Measurements from ENCODE around the gene ABCA4. TPM values are rescaled to one million over a fixed set of nuclear protein-coding genes. Genes with fewer than 3 reads are reported as not detected.

The ABCA4 gene
- total and polyA plus RNA-seq, 5 experiments from 2014 or later, result not detected

DNA sequence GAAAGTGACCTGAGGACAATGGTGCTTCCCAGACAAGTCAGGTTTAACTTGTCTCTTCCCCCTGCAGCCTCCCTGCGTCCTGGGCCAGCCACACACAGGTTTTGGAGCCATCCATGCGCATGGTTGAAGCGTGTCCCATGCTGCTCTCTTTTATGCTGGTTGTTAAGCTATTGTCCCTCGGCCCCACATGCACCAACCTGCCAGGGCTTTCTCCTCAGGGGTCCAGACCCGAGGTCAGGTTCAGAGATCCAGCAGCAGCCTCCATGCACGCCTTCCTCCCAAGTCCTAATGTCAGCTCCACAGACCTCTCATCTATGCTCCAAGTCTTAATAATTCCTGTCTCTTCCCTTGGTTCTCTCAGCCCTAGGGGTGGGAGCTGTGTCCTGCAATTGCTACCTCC lies 1.6 kb downstream of the ABCA4 start:
- Mint-ChIP-seq H3K27me3 (peaks cover 0 to 2% (median 0%) of the 10 kb centered on the region in 5 donors), H3K27ac (no peak overlapping the region), H3K4me1 (no peaks in the 10 kb centered on the region), H3K36me3 (no peaks in the 10 kb centered on the region), H3K9me3 (no peaks in the 10 kb centered on the region), H3K4me3 (no peak overlapping the region)
- POLR2A ChIA-PET, result no interaction called here
- ATAC-seq (no peak), DNase-seq (no peak)

DNA sequence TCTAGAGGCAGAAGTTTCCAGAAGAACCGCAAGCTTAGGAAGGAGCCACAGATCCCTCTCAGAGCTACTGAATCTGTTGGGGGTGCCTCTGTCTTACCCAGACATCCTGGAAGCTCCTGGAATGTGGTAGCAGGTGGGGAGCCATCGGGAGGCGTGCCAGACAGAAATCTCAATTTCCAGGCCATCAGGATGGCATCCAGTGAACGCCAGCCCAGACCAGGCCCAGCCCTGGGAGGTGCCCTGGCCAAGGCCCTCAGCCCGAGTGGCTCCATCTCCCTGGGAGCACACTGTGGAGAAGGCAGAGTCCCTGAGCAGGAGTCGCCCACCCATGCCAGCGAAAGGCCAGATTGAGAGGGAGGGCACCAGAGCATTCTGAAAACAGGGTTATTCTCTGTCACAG lies 2.5 kb downstream of the ABCA4 start:
- DNase-seq (no peak), ATAC-seq (no peak)
- Mint-ChIP-seq H3K4me3 (no peak overlapping the region), H3K36me3 (no peaks in the 10 kb centered on the region), H3K9me3 (no peaks in the 10 kb centered on the region), H3K27me3 (peaks cover 0 to 2% (median 0%) of the 10 kb centered on the region in 5 donors), H3K27ac (no peak overlapping the region), H3K4me1 (no peaks in the 10 kb centered on the region)
- POLR2A ChIA-PET, result no interaction called here

DNA sequence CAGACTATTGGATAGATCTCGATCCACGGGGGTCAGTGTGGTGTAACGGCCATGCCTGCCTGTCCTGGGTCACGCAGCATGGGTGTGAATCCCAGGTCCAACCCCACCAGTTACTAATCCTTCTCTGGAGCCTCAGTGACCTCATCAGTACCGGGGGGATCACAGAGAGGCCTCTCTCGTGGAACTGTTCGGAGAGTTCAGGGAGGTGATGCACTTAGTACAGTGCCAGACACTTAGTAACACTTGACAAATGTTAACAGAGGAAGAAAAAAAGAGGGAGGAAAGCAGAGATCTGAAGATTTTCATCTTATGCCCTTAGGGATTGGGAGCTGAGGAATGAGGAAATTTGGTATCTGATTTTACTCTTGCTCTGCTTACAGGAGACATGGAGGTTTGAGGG lies 2.9 kb downstream of the ABCA4 start:
- no peaks in the 10 kb centered on the region for H3K9me3 Mint-ChIP-seq
- POLR2A ChIA-PET, result no interaction called here
- H3K4me1 Mint-ChIP-seq, result no peaks in the 10 kb centered on the region
- ATAC-seq (no peak), DNase-seq (no peak)
- H3K36me3 Mint-ChIP-seq, result no peaks in the 10 kb centered on the region
- no peak overlapping the region for H3K27ac Mint-ChIP-seq
- H3K4me3 Mint-ChIP-seq, result no peak overlapping the region
- H3K27me3 Mint-ChIP-seq, result peaks cover 0 to 2% (median 0%) of the 10 kb centered on the region in 5 donors

- Mint-ChIP-seq H3K4me3 (no peak overlapping the region), H3K36me3 (no peaks in the 10 kb centered on the region), H3K4me1 (no peaks in the 10 kb centered on the region), H3K9me3 (no peaks in the 10 kb centered on the region), H3K27ac (no peak overlapping the region), H3K27me3 (peaks cover 0 to 2% (median 0%) of the 10 kb centered on the region in 5 donors)
- POLR2A ChIA-PET, result no interaction called here
- ATAC-seq, result no peak
- DNase-seq, result no peak
Measured at GRCh38 chr1:94117259-94117851, 3.6 kb downstream of the ABCA4 start.

GRCh38 chr1:94115900-94116436 lies 5.0 kb downstream of the ABCA4 start:
- no peaks in the 10 kb centered on the region for H3K36me3 Mint-ChIP-seq
- DNase-seq (peak in 1 of 10 donors; percentile 2), ATAC-seq (no peak)
- POLR2A ChIA-PET, result no interaction called here
- no peak overlapping the region for H3K27ac Mint-ChIP-seq
- no peaks in the 10 kb centered on the region for H3K4me1 Mint-ChIP-seq
- H3K4me3 Mint-ChIP-seq, result no peak overlapping the region
- H3K27me3 Mint-ChIP-seq, result peaks cover 0 to 2% (median 0%) of the 10 kb centered on the region in 5 donors
- H3K9me3 Mint-ChIP-seq, result no peaks in the 10 kb centered on the region

- DNase-seq (peak in 1 of 10 donors; percentile 8), ATAC-seq (no peak)
- Mint-ChIP-seq H3K4me1 (no peaks in the 10 kb centered on the region), H3K27ac (no peak overlapping the region), H3K27me3 (peaks cover 0 to 2% (median 0%) of the 10 kb centered on the region in 5 donors), H3K36me3 (no peaks in the 10 kb centered on the region), H3K9me3 (no peaks in the 10 kb centered on the region), H3K4me3 (no peak overlapping the region)
- POLR2A ChIA-PET, result no interaction called here
Measured at GRCh38 chr1:94115254-94115899, 5.6 kb downstream of the ABCA4 start.

- DNase-seq (no peak), ATAC-seq (no peak)
- Mint-ChIP-seq H3K27me3 (peaks cover 0 to 2% (median 0%) of the 10 kb centered on the region in 5 donors), H3K4me1 (no peaks in the 10 kb centered on the region), H3K4me3 (no peak overlapping the region), H3K36me3 (no peaks in the 10 kb centered on the region), H3K9me3 (no peaks in the 10 kb centered on the region), H3K27ac (no peak overlapping the region)
- POLR2A ChIA-PET, result no interaction called here
Measured at GRCh38 chr1:94113589-94114226, 7.2 kb downstream of the ABCA4 start.

- POLR2A ChIA-PET, result no interaction called here
- H3K27ac Mint-ChIP-seq, result no peak overlapping the region
- peaks cover 3 to 18% (median 11%) of the 10 kb centered on the region in 5 donors for H3K27me3 Mint-ChIP-seq
- DNase-seq, result no peak
- peaks cover 0 to 2% (median 0%) of the 10 kb centered on the region in 4 donors for H3K4me1 Mint-ChIP-seq
- no peaks in the 10 kb centered on the region for H3K9me3 Mint-ChIP-seq
- no peak for ATAC-seq
- no peaks in the 10 kb centered on the region for H3K36me3 Mint-ChIP-seq
- no peak overlapping the region for H3K4me3 Mint-ChIP-seq
Measured at GRCh38 chr1:94111879-94112278, 9.1 kb downstream of the ABCA4 start.

DNA sequence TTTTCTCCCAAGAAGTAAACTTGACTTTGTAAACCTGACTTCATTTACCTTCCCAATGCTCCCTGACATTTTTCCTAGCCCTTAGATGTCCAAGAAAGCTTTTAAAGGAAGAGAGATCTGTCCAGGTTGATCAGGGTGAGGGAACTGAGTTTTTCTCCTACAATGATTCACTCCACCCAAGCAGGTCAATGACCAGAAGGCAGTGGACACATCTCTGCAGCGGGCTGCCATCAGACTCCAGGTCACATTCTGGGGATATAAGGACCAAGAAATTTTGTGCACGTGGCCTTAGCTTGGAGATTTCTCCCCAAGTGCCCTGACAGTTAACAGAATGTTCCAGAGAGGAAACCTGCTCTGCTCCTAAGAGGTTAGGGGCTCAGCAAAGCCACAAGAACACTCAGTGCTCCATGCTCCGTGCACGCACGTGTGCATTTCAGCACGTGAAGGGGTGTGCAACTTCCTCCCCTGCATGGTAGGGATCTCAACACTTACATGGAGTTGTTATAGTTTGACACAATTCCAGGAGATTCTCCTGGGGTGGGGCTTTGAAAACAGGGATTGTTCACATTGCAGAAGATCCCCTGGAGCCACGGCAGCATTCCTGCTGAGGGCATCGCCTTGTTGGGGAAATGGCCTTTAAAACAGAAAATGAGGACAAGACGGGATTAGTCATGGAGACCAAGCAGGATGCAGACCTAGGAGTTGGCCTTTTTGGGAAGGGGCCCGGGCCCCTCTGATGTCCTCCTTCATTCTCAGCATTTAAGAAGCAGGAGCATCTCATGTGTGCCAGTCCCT lies 9.8 kb downstream of the ABCA4 start:
- Mint-ChIP-seq H3K4me3 (no peak overlapping the region), H3K36me3 (no peaks in the 10 kb centered on the region), H3K27me3 (peaks cover 4 to 19% (median 14%) of the 10 kb centered on the region in 5 donors), H3K4me1 (peaks cover 0 to 4% (median 1%) of the 10 kb centered on the region in 4 donors), H3K9me3 (no peaks in the 10 kb centered on the region), H3K27ac (no peak overlapping the region)
- POLR2A ChIA-PET, result no interaction called here
- ATAC-seq, result no peak
- no peak for DNase-seq

DNA sequence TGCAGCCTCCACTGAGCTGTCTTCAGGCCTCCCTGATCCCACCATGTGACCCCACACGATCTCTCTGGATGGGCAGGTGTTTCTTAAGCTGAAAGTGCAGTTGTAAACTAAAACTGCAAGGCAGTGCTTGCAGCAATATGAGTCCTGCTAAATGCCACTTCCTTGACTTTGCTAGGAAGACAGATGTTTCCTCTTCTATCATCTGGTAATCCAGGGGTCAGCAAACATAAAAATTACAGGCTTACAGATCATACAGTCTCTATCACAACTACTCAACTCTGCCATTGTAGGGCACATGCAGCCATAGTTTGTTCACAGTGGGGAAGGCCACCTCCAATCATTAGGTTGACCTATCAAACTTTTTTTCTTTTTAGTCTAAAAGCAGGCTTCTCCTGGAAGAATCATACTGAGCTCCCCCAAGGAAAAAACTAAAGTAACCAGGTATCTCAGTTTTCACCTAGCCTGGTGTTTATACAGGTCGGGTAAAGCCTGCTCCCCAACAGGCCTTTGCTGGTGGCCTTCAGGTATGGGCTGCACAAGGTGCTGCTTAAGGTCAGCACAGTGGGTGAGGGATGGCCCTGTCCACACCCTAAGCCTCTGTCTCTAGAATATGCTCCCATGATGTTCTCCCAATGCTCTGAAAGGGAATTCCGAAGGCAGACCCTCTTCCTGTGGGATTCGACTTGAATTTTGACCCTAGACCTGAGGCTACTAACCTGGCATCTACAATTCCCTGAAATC lies 10.8 kb downstream of the ABCA4 start:
- Mint-ChIP-seq H3K27ac (no peak overlapping the region), H3K27me3 (peaks cover 5 to 19% (median 15%) of the 10 kb centered on the region in 5 donors), H3K36me3 (no peaks in the 10 kb centered on the region), H3K4me1 (peaks cover 0 to 9% (median 2%) of the 10 kb centered on the region in 4 donors), H3K4me3 (no peak overlapping the region), H3K9me3 (no peaks in the 10 kb centered on the region)
- no peak for DNase-seq
- POLR2A ChIA-PET, result no interaction called here
- ATAC-seq, result no peak

DNA sequence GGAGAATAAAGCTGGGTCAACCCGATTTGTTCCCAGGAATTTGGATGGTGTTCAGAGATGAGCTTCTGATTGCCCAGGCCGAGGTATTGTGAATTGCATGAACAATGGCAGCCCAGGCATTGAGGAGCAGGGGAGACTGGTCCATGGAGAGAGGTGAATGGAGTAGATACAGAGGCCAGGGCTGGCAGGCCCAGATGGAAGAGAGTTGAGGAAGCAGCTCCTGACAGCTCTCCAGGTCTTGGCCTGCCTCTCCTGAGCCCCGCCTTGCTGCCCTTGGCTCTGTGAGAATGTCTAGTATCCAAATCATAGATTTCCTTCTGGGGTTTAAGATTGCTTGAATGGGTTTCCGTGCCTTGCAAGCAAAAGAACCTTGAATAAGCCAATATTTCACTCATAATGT lies 11.5 kb downstream of the ABCA4 start:
- no peak overlapping the region for H3K4me3 Mint-ChIP-seq
- peaks cover 0 to 9% (median 3%) of the 10 kb centered on the region in 4 donors for H3K4me1 Mint-ChIP-seq
- H3K27ac Mint-ChIP-seq, result no peak overlapping the region
- POLR2A ChIA-PET, result no interaction called here
- H3K36me3 Mint-ChIP-seq, result no peaks in the 10 kb centered on the region
- ATAC-seq (no peak), DNase-seq (no peak)
- H3K9me3 Mint-ChIP-seq, result no peaks in the 10 kb centered on the region
- peaks cover 10 to 22% (median 19%) of the 10 kb centered on the region in 5 donors for H3K27me3 Mint-ChIP-seq

DNA sequence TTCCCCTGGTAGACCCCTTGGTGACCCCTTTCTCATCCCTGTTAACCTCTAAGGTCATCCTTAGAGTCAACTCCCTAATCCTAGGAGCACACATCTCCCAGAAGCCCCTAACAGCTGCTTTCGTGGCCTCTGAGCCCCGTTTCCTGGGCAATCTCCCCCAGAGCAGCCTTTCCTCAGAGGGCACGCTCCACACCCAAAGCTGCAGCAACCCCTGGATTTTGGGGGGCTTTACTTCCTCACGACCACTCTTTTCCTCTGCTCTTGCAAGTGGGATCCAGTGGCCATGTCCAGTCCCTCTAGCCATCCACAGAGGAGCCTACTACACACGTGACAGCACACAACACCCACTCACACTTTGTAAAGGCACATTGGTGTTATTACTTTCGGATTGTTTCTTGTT lies 13.8 kb downstream of the ABCA4 start:
- peak overlapping the region in 1 of 10 donors; percentile 10 for H3K27ac Mint-ChIP-seq
- POLR2A ChIA-PET, result no interaction called here
- H3K4me1 Mint-ChIP-seq, result peaks cover 0 to 9% (median 3%) of the 10 kb centered on the region in 4 donors
- DNase-seq, result no peak
- H3K9me3 Mint-ChIP-seq, result no peaks in the 10 kb centered on the region
- no peak for ATAC-seq
- no peak overlapping the region for H3K4me3 Mint-ChIP-seq
- no peaks in the 10 kb centered on the region for H3K36me3 Mint-ChIP-seq
- H3K27me3 Mint-ChIP-seq, result peaks cover 10 to 32% (median 30%) of the 10 kb centered on the region in 5 donors
